C4-2B (cell line): Measurements from ENCODE around the gene ACVR2B.

Experiments used
- CTCF ChIP-seq: fragments of 450-650 bp; conservative IDR thresholded peaks from 2 replicates; pipeline ENCODE4 v1.5.1; 2017; ENCODE audit warnings: mild to moderate bottlenecking
- ZFX ChIP-seq: fragments of 450-650 bp; IDR thresholded peaks from 2 replicates; pipeline ENCODE4 v1.6.1; 2017

GRCh38 chr3:38454178-38454883, 641 bp downstream of the ACVR2B start:
- TF ChIP-seq CTCF, result no peak
- TF ChIP-seq ZFX, result peak; percentile 74
